Common myeloid progenitor, CD34-positive (primary cell): ENCODE results near the gene HEXIM2.

Experiments
- CTCF ChIA-PET: fragments of 350-600 bp; sonication (Branson Sonifier 250); formaldehyde crosslinking; loops from one replicate; lab custom pipeline; 2021; ENCODE audit warnings: antibody characterized with exemption; lab: Charles Lee
- POLR2A ChIA-PET: fragments of 350-600 bp; sonication (Branson Sonifier 250); formaldehyde crosslinking; loops from one replicate; lab custom pipeline; 2021; ENCODE audit warnings: antibody characterized with exemption; lab: Charles Lee
- DNase-seq, 3 donors: peaks; one replicate each; pipeline versions ENCODE4 v3.0.0 to v3.0.0-alpha.2; 2013
- H3K27ac ChIP-seq, 2 experiments: 1 replicate in 1 of 2; 2 replicates in 1 of 2; pipeline ENCODE4 v1.7.0; 2013; ENCODE audit warnings: inconsistent platforms in 2 of 2, low read length in 2 of 2, mild to moderate bottlenecking in 2 of 2, low read depth in 1 of 2, moderate library complexity in 1 of 2; ENCODE audit not compliant: severe bottlenecking in 2 of 2, insufficient read depth in 1 of 2, poor library complexity in 1 of 2
- H3K27me3 ChIP-seq, 5 experiments: replicated peaks in 2 of 5; 1 replicate in 3 of 5; 2 replicates in 2 of 5; pipeline versions ENCODE4 v1.6.1 to v1.7.0; 2013; ENCODE audit warnings: low read length in 4 of 5, mild to moderate bottlenecking in 2 of 5, moderate library complexity in 2 of 5, inconsistent platforms in 1 of 5; ENCODE audit not compliant: insufficient read depth in 5 of 5, control insufficient read depth in 4 of 5
- H3K36me3 ChIP-seq, 4 experiments: 1 replicate in 2 of 4; 2 replicates in 2 of 4; pipeline versions ENCODE4 v1.6.1 to v1.7.0; 2013; ENCODE audit warnings: low read length in 3 of 4, control low read depth in 1 of 4, mild to moderate bottlenecking in 1 of 4; ENCODE audit not compliant: control insufficient read depth in 4 of 4, insufficient read depth in 4 of 4
- H3K4me1 ChIP-seq, 4 experiments: 1 replicate in 3 of 4; 2 replicates in 1 of 4; pipeline versions ENCODE4 v1.6.1 to v1.7.1; 2013; ENCODE audit warnings: low read length in 3 of 4, mild to moderate bottlenecking in 3 of 4, control low read depth in 1 of 4, inconsistent platforms in 1 of 4, moderate library complexity in 1 of 4; ENCODE audit not compliant: control insufficient read depth in 4 of 4, insufficient read depth in 4 of 4; ENCODE audit errors: control extremely low read depth in 1 of 4
- H3K4me3 ChIP-seq, 7 experiments: 1 replicate in 4 of 7; 2 replicates in 3 of 7; pipeline versions ENCODE4 v1.5.1 to v1.7.0; 2013; ENCODE audit warnings: mild to moderate bottlenecking in 7 of 7, low read length in 6 of 7, moderate library complexity in 6 of 7, inconsistent platforms in 2 of 7, low read depth in 2 of 7, control low read depth in 1 of 7; ENCODE audit not compliant: insufficient read depth in 4 of 7, control insufficient read depth in 1 of 7; ENCODE audit errors: extremely low read depth in 1 of 7
- H3K9me3 ChIP-seq, 5 experiments: 1 replicate in 4 of 5; 2 replicates in 1 of 5; pipeline versions ENCODE4 v1.6.1 to v1.7.1; 2013; ENCODE audit warnings: low read length in 4 of 5, mild to moderate bottlenecking in 2 of 5, inconsistent platforms in 1 of 5, low read depth in 1 of 5, moderate library complexity in 1 of 5; ENCODE audit not compliant: control insufficient read depth in 4 of 5, insufficient read depth in 2 of 5; ENCODE audit errors: control extremely low read depth in 1 of 5
- WGBS: methylation state at CpG from one replicate; pipeline ENCODE4 v1.1.5; 2013; ENCODE audit not compliant: insufficient coverage; 5-methylcytosine and 5-hydroxymethylcytosine counted together

Gene HEXIM2

DNA sequence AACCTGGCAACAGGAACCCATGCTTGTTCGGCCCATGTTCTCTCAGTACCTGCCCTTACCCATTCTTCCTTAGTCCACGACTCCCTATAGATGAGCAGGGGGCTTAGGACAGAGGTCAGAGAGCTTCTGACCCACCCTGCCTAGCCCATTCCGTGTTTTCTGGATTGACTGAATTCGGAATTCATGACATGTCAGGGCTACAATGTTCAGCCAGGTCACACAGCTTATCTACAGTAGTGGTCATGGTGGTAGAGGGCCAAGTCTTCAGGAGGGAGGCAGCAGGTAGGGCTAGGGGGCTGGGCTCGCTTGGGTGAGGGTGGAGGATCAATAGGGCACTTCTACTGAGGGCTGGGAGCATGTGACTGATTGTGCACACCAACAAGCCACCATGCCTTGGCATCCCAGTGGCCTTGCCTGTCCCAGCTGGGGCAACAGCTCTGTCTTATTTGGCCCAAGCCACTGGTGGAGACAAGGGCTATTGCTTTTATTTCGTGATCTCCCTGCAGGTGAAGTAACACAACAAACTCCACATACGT is 3.1 kb downstream of the HEXIM2 start:
- H3K9me3 ChIP-seq = no peaks in the 10 kb centered on the region

DNA sequence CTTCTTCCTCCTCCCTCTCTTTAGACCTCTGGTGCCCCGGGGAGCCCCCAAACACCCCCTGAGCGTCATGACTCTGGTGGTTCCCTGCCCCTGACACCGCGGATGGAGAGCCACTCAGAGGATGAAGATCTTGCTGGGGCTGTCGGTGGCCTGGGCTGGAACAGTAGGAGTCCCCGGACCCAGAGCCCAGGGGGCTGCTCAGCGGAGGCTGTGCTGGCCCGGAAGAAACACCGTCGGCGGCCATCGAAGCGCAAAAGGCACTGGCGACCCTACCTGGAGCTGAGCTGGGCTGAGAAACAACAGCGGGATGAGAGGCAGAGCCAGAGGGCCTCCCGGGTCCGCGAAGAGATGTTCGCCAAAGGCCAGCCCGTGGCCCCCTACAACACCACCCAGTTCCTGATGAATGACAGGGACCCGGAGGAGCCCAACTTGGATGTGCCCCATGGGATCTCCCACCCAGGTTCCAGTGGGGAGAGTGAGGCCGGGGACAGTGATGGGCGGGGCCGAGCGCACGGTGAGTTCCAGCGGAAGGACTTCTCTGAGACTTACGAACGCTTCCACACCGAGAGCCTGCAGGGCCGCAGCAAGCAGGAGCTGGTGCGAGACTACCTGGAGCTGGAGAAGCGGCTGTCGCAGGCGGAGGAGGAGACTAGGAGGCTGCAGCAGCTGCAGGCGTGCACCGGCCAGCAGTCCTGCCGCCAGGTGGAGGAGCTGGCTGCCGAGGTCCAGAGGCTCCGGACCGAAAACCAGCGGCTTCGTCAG is 7.5 kb downstream of the HEXIM2 start:
- no peak for DNase-seq
- Histone ChIP-seq H3K9me3 (no peaks in the 10 kb centered on the region), H3K4me1 (peaks cover 2 to 55% (median 46%) of the 10 kb centered on the region in 4 experiments), H3K36me3 (peaks cover 0 to 6% (median 1%) of the 10 kb centered on the region in 4 experiments), H3K4me3 (no peak overlapping the region), H3K27ac (no peak overlapping the region), H3K27me3 (no peaks in the 10 kb centered on the region)
- WGBS = 96% methylated on average over 35 of the region's 43 CpGs
- ChIA-PET POLR2A (no interaction called here), CTCF (interaction anchor here (2.9 kb wide), 1 partner anchor 20 kb away, joined by 10 read pairs; the partner anchor contains the start of gene HEXIM1)

More for the DNA sequence above, 3.1 kb downstream of the HEXIM2 start:
- Histone ChIP-seq H3K27ac (peak overlapping the region in 1 of 2 experiments; percentile 1), H3K4me3 (peak overlapping the region in 2 of 7 experiments; percentile 37 to 49), H3K4me1 (peaks cover 9 to 35% (median 28%) of the 10 kb centered on the region in 4 experiments), H3K36me3 (peaks cover 0 to 6% (median 1%) of the 10 kb centered on the region in 4 experiments), H3K27me3 (no peaks in the 10 kb centered on the region)
- ChIA-PET POLR2A (no interaction called here), CTCF (interaction anchor here (0.7 to 2.5 kb wide), 6 partner anchors 8 to 32 kb away, joined by 4 to 13 read pairs (median 8); partner anchors contain the start of gene ACBD4)
- 66% methylated on average over 5 of the region's 7 CpGs for WGBS
- no peak for DNase-seq

DNA sequence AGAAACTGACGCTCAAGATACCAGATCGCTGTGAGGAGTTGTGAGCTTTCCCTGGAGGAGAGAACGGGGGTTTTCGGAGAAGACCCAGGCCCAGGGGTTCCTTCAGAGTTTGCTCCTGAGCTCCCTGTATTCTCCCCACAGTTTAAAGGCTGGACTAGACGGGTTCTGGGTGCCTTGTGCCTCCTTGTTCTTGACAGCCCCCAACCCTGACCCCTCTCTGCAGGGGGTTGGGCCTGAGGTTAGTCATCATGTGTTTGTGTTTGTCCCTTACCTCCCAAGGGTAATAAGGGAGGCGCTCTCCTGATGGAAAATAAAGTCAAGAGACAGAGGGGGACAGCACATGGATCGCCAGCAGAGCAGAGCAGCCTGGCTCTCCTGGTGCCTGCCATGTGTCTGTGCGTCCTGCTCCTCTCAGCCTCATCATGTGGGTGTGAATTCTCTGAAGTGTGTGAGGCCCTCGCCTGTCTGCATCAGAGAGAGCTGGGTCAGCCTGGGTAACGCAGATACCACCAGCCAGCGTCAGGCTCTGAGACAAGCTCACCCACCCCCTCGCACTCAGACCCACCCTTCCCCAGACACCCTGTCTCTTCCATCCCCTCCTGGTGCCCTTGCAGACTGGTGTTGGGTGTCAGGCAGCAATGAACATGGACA is 8.7 kb downstream of the HEXIM2 start:
- no peak overlapping the region for H3K27ac ChIP-seq
- DNase-seq = no peak
- H3K27me3 ChIP-seq = no peaks in the 10 kb centered on the region
- H3K36me3 ChIP-seq = peaks cover 0 to 6% (median 1%) of the 10 kb centered on the region in 4 experiments
- H3K4me3 ChIP-seq = no peak overlapping the region
- no peaks in the 10 kb centered on the region for H3K9me3 ChIP-seq
- POLR2A ChIA-PET = interaction anchor here (0.9 kb wide), 1 partner anchor 9 kb away, joined by 3 read pairs; the partner anchor contains the start of gene HEXIM2
- CTCF ChIA-PET = interaction anchor here (1.0 to 2.9 kb wide), 4 partner anchors 9 to 73 kb away, joined by 3 to 10 read pairs (median 6); partner anchors contain the start of genes HEXIM1 and HEXIM2
- peaks cover 0 to 43% (median 35%) of the 10 kb centered on the region in 4 experiments for H3K4me1 ChIP-seq
- WGBS = 96% methylated on average over 7 of the region's 12 CpGs

DNA sequence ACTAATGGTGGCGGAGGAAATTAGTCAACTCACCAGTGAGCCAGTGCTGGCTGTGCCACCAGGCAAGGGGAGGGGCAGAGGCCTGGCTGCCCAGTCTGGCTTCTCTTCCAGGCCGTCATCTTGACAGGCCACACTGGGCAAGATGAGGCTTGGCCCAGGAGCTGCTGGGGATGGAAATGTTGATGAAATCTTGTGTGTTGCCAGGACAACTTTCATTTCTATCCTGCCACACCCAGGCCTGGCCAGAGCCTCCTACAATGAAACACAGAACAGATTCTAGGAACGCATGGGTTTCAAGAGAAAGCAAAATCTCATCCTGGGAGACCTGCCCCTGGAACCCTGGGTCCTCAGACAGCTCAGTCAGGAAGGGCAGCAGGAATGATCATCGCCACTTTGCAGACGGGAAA is 9.3 kb downstream of the HEXIM2 start:
- peak in 1 of 3 donors; percentile 35 for DNase-seq
- CTCF ChIA-PET = interaction anchor here (1.5 to 2.9 kb wide), 3 partner anchors 9 to 24 kb away, joined by 4 to 10 read pairs (median 8); partner anchors contain the start of genes HEXIM1 and HEXIM2
- Histone ChIP-seq H3K27me3 (no peaks in the 10 kb centered on the region), H3K4me1 (peaks cover 0 to 41% (median 36%) of the 10 kb centered on the region in 4 experiments), H3K4me3 (peak overlapping the region in 3 of 7 experiments; percentile 23 to 69 (median 54)), H3K9me3 (no peaks in the 10 kb centered on the region), H3K36me3 (peaks cover 0 to 6% (median 1%) of the 10 kb centered on the region in 4 experiments), H3K27ac (no peak overlapping the region)
- 44% methylated on average over 5 of the region's 5 CpGs for WGBS
- POLR2A ChIA-PET = no interaction called here

DNA sequence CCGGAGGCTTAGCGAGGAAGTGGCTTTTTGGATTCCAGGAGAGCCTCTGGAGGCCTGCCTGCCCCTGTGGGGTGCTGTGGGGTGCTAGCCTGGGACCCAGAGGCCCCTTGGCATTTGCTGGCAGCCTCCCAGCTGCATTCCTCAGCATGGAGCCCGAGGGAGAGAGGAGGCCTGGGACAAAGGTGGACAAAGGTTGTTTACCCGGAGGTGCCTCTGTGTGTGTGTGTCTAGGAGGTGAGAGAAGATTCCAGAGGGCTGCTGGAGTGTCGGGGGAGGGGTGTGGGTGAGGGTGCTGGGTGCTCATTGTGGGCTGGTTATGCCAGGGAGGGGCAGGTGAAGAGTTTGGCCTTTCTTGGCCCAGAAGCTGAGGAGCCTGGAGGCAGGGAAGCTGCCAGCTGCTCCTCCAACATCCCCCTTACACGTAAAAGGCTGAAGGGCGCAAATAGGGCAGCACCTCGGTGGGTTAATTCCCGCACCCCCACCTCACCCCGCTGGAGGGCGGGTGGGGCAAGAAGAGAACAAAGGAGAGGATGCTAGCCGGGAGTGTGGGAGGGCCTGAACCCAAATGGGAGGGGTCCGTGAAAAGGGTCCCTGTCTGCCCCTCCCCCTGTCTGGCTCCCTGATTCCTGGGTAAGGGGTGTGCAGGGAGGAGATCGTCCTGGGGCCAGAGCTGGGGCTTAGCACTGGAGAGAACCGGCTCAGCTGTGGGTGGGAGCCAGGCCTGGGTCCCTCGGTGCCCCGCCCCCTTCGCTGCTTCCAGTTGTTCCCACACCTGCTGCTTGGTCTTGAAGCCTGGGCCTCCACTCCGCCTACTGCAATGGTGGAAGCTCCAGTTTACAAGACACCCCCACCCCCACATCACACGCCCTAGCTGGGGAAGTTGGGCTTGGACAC is 9.9 kb downstream of the HEXIM2 start:
- H3K27ac ChIP-seq = peak overlapping the region in 1 of 2 experiments; percentile 25
- no peaks in the 10 kb centered on the region for H3K9me3 ChIP-seq
- no peak for DNase-seq
- H3K27me3 ChIP-seq = no peaks in the 10 kb centered on the region
- peaks cover 0 to 44% (median 39%) of the 10 kb centered on the region in 4 experiments for H3K4me1 ChIP-seq
- 63% methylated on average over 17 of the region's 20 CpGs for WGBS
- ChIA-PET POLR2A (interaction anchor here (0.6 to 2.1 kb wide), 3 partner anchors 10 to 107 kb away, joined by 3 to 14 read pairs (median 6); partner anchors contain the start of genes HEXIM1 and HEXIM2), CTCF (interaction anchor here (1.4 to 2.9 kb wide), 8 partner anchors 8 to 36 kb away, joined by 3 to 19 read pairs (median 8); partner anchors contain the start of genes ACBD4, HEXIM1 and HEXIM2)
- H3K36me3 ChIP-seq = peaks cover 0 to 6% (median 1%) of the 10 kb centered on the region in 4 experiments
- peak overlapping the region in 3 of 7 experiments; percentile 23 to 71 (median 69) for H3K4me3 ChIP-seq

- Histone ChIP-seq H3K27ac (peak overlapping the region in 1 of 2 experiments; percentile 25), H3K9me3 (no peaks in the 10 kb centered on the region), H3K27me3 (no peaks in the 10 kb centered on the region), H3K4me1 (peaks cover 0 to 44% (median 40%) of the 10 kb centered on the region in 4 experiments), H3K36me3 (peaks cover 0 to 6% (median 1%) of the 10 kb centered on the region in 4 experiments), H3K4me3 (peak overlapping the region in 2 of 7 experiments; percentile 69 to 71)
- 100% methylated on average over 2 of the region's 5 CpGs for WGBS
- ChIA-PET CTCF (interaction anchor here (1.4 to 2.3 kb wide), 9 partner anchors 8 to 37 kb away, joined by 3 to 19 read pairs (median 9); partner anchors contain the start of genes ACBD4, HEXIM1 and HEXIM2), POLR2A (interaction anchor here (0.6 to 2.1 kb wide), 3 partner anchors 11 to 107 kb away, joined by 3 to 14 read pairs (median 6); partner anchors contain the start of genes HEXIM1 and HEXIM2)
- no peak for DNase-seq
Observed at GRCh38 chr17:45172232-45172540, 10.5 kb downstream of the HEXIM2 start.
